ENCODE results near the gene GRM4.
"Not testable (repeated sequence)": the region's sequence is repeated elsewhere in the genome, so short reads cannot be mapped to it uniquely, and the experiment has no call there.

Gene GRM4

DNA sequence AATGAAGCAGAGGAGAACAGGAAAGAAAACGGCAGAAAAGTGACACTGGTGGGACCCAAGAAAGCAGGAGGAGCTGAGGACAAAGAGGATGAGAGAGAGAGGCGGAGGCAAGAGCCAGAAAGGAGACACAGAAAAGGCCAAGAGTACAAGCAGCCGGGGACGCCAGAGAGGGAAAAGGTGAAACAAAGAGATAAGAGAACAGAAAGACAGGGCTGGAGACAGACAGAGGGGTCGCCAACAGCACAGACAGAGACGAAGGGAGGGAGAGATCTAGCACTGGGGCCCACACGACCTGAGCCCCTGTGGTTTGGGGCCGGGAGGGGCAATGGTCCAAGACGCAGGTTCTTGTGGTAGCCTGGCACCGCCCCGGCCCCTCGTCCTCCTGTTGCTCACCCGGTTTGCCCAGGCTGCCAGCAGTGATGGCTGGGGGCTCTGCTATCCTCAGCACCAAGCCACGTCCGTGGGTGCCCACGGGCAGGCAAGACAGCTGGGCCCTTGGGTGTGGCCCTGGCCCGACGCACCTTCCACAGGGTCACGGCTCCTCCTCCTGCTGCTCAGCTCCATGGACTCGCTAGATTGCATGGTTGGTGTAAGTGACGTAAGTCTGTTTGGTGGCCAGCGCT, 123.5 kb downstream of the GRM4 start:
- no peak for DNase-seq (ENCODE audit: low read depth in 3 of 3)

DNA sequence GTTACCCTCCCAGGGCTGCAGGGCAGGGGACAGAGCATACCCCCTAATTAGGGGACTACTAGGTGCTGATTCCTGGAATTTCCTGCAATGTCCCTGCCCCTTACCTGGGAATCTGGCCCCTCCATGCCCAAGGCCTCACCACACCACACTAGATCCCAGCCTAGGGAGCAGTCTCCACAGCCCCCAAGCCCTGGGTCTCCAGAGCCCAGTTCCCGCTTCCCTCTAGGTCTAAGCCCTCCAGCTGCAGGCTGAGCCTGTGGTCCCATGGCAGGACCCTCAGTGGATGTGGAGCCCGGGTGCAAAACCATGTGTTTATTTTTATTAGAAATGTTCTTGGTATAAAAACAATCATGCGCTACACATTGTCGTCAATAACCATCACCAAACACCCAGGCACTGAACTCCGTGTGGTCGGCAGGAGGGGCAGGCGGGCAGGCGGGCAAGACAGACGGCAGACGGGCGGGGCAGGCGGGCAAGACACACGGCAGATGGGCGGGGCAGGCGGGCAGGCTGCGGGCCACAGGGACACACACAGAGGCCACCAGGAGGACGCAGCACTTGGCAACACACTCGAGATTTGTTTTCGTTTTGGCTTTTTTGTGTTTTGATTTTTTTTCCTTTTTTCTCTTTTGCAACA, 124.2 kb downstream of the GRM4 start:
- no peak for DNase-seq (ENCODE audit: low read depth in 3 of 3)

DNA sequence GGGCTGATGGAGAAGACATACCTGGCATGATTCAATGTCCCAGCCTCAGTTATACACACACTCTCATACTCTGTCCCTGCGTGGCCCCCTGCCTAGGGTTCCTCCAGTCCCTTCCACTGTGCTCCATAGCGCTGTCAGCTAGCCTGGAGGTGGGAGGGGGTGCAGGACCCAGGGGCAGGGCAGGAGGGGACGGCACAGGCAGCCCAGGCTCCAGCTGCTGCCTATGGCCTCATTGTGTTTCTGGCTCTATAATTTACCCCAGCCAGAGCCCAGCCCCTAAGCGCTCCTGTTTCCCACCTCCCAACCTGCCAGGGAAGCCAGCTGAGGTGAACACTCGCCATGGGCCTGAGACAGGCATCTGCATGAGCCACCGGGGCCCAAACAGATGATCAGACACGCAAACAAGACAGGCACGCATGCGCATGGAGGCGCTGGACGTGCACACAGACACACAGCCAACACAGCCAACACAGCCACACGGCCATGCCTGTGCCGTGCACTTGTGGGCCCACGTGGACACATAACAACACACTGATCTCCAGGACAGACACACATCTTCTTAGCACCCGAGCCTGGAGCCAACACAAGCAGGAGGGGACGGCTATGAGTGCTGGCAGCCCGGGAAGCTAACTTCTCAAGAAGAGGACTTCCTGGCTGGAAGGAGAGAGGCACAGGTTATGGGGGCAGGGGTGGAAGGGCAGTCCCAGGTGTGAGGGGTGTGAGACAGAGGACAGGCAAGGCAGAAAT, 124.9 kb downstream of the GRM4 start:
- no peak for DNase-seq (ENCODE audit: low read depth in 3 of 3)

DNA sequence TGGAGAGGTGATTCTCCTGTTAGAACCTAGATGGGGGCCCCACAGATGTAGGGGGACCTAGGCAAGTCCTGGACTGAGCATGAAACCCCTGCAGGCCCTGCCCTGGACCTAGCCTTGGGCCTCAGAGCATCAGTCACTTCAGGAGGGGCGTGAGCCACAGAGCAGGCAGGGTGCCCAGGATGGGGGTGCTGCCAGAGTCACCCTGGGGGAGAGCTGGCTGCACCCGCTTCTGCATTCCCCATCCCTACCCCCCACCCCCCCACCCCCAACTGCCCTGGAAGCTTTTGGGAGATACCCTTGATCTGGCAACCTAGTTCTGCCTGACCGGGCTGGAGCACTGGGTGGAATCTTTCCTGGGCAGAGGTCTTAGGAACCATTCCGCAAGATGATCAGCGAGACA, 125.6 kb downstream of the GRM4 start:
- DNase-seq (ENCODE audit: low read depth in 3 of 3): no peak

DNA sequence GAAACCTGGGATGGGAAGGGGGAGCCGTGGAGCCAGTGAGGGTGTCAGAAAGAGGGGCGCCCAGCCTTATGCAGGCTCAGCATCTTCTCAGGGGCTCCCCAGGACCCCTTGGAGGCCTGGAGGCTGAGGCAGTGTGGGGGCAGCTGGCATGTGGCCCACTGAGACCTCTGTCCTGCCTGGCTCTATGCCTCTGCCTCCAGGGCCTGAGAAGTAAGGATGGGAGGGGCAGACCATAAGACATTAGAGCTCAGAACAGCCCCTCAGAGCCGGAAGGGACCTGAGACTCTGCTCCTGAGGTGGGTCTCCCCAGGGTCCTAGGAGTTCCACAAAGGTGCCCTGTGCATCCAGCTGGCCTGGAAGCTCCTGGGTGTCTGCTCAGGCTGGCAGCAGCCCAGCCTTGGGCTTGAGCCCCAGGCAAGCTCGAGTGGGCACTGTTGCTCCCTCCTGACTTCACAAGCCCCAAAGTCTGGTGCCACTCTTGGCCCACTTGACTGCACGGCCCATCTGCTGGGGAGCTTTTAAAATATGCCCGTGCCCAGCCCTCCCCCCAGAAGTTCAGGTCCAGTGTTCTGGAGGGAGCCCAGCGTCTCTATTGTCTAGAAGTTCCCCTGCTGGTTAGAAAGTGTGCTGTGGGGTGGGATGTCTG, 126.8 kb downstream of the GRM4 start:
- DNase-seq (ENCODE audit: low read depth in 3 of 3): no peak

DNA sequence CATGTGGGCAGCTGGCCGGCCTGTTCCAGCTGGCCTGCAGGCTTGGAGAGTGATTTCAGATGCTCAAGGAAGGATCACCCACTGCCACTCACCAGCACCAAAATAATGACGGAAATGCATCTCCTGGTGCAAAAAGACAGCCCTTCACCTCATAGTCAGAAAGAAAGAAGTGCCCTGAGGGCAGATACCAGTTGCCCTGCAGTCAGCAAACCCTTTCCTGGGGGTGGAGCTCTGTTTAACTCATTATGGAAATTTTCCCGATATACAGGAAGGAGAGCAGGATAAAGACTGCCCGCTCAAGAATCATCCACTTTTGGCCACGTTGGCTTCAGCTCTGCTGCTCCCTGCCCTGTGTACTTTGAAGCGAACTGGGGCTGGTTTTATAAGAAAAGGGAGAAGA, 127.9 kb downstream of the GRM4 start:
- DNase-seq (ENCODE audit: low read depth in 3 of 3): no peak

DNA sequence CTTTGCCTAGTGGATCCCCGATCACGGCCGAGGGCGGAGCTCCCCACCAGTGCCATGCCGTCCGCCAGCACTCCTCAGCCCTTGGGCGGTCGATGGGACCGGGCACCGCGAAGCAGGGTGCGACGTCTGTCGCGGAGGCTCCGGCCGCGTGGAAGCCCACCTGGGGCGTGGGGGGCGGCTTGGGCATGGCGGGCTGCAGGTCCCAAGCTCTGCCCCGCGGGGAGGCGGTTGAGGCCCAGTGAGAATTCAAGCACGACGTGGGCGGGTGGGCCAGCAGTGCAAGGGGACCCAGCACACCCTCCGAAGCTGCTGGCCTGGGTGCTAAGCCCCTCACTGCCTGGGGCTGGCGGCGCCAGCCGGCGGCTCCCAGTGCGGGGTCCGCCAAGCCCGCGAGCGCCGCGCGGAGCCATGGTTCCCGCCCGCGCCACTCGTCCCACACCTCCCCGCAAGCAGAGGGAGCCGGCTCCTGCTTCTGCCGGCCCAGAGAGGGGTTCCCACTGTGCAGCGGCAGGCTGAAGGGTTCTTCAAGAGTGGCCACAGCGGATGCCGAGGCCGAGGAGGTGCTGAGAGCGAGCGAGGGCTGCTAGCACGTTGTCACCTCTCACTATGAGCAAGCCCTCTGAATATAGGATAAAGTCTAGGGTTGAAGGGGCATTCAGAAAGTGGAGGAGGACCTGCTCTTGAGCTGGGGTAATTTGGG, 128.6 kb downstream of the GRM4 start:
- no peak for DNase-seq (ENCODE audit: low read depth in 3 of 3)

DNA sequence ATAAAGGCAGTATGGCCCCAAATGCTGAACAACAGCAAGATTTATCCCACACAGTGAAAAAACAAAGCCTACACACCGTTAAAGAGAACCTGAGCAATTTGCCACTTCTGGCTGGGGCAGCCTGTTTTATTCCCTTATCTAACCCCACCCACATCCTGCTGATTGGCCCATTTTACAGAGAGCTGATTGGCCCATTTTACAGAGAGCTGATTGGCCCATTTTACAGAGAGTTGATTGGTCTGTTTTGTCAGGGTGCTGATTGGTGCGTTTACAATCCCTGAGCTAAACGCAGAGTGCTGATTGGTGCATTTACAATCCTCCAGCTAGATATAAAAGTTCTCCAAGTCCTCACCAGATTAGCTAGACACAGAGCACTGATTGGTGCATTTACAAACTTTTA, 129.3 kb downstream of the GRM4 start:
- not testable (repeated sequence) for DNase-seq (ENCODE audit: low read depth in 3 of 3)

DNA sequence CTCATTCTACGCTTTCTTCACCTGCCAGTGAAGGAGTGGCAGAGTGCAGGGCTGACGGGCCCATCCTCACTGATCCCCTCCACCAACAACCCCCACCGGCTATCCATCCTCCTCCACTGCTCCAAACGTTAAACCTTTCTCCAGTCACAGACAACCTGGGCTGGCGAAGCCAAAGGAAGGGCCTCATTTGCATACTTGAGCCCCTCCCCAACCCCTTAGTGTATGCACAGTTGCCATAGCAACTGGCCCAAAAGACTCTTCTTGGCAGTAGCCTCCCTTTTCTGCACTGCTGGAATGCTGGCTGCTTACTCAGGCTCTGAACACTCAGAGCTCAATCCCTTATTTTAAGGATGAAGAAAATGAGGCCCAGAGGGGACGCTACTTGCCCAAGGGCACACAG, 130.3 kb downstream of the GRM4 start:
- no peak for DNase-seq (ENCODE audit: low read depth in 3 of 3)

DNA sequence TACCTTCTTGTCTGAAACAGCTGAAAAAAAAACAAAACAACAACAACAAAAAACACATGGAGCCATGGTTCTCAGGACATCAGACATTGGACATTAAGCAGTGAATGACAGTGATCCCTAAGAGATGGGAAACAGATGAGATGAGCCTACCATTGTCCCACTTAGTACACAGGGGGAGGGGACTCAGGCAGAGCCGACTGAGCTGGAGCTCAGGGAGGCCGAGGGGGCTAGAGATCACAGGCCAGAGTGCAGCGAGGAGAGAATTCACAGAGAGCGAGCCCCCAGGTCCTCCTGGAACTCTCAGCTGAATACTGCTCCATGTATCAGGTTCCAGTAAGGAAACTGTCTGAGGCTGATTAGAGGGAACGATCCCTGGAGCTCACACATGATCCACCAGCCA, 134.6 kb downstream of the GRM4 start:
- no peak for DNase-seq (ENCODE audit: low read depth in 3 of 3)

DNA sequence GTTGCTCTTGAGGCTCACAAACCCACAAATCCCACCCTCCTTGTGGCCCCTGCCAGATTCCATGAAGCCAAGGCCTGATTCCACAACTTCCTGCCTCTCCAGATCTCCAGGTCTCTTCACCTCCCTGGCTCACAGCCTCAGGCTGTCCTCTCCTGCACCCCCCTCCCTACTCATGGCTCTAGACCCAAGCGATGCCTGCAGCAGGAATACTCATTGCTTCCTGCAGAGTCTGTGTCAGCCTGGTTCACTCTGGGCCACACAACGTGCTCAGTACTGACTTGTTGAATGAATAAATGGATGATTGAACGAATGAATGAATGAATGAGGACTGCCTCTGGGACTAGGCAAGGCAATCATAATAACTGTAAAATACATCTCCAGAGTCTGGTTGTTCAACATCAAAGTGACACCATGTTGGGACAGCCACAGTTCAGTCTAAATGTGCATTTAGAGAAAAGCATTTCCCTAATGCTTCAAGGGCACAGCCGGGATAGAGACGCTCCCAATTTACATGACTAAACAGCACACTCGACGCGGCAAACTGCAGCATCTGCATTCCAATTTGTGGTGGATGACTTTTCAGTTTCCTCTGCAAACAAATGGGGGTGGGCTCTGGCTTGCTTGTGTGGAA, 139.9 kb downstream of the GRM4 start:
- no peak for DNase-seq (ENCODE audit: low read depth in 3 of 3)

DNA sequence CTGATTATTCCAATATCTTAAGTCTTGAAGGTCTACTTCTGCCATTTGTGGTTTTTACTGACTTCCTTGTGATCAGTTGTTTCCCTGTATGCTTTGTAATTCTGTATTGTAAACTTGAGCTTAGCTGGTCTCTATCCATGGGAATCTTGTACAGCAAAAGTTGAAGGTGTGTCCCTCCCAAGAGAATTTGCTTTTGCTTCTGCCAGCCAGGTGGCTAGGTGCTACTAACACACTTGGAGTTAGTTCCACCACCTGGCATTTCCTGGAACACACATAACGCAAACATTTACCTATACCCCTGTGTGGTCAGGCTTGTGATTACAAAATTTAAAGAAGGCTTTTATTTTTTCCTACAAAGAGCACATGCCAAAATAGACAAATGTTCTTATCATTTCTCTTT, 141.2 kb downstream of the GRM4 start:
- DNase-seq (ENCODE audit: low read depth in 3 of 3): no peak

DNA sequence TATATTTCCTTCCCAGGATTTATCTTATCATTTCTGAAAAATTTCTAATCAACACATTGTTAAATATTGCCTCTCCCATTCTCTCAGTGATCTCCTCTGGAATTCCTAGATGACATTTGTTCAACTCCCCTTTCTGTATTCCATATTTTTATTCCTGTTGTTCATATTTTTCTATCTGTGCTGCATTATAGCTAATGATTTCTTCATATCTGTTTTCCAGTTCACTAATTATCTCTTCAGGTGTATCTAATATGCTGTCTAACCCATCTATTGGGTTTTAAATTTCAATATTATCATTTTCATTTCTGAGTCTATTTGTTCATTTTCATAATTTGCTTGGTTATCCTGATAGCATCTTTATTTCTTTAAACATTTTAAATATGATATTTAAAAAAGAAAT, 141.9 kb downstream of the GRM4 start:
- DNase-seq (ENCODE audit: low read depth in 3 of 3): no peak

DNA sequence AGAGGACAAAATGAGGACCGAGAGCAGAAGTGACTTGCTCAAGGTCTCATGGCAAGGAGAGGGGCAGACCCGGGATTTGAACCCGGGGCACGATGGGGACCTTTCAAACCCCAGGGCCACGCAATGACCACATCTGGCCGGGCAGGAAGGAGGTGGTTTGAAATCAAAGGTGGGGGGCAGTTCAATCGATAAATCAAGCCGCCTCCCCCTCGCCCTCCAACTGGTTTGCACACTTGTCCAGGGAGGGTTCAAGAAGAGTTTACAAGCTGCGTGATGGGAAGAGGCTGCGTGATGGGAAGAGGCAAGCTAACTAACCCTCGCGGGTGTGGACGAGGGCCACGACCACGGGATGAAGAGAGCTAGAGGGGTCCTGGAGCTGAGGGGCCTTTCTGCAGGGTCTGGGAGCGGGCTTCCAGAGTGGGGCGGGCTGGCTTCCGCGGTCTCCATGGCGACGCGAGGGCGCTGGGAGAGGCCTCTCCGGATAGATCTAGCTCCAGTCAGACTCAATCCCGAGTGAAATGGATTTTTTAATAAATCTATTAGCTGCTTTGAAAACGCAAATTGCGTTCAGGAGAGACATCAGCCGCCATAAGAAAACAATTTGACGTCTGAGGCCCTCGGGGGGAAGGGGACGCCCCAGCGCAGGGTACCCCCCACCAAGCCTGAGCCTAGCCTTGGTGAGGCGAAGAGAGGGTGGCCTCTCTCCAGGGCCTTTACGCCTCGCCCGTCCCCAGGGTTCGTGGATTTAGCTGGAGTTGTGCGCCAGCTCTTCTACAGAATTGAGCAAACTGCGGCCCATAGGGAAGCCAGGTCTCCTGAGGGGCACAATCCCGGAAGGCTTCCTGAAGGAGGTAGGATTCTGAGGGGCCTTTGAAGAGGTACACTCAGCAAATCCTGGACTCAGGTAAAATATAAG, 143.9 kb downstream of the GRM4 start:
- no peak for DNase-seq (ENCODE audit: low read depth in 3 of 3)

DNA sequence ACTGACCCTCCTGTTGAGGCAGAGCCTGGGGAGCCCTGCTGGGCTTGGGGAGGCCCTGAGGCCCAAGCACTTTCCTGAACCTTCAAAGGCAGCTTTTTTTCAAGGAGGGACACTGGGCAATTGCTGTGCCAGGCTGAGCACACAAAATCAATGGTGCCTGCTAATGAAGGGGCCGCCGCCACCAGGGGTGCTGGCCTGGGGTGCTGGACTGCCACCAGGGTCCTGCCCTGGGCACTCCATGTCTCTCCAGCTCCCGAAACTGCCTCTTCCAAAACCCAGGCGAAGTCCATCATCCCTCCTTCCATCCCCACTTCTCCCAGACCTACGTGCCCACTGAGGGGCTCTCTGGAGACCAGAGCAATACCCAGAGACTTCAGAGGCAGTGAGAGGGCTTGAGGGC, 145.6 kb downstream of the GRM4 start:
- no peak for DNase-seq (ENCODE audit: low read depth in 3 of 3)

DNA sequence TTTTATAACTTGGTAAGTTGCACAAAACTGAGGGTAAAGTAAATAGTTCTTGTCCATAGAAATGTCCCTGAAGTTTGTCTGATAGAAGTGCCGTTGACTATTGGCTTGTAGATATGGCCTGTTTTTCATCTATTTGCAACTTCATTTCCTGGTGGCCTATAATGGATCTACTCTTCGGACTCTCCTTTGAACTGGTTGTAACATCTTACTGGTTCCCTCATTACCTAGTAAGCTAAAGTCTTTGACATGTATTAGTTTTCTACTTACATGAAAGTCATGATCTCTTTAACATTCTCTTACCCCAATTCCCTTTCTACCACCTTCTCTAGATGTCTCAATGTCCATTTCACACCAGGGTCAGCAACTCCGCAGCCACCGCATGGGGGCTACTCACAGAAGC, 146.3 kb downstream of the GRM4 start:
- no peak for DNase-seq (ENCODE audit: low read depth in 3 of 3)

DNA sequence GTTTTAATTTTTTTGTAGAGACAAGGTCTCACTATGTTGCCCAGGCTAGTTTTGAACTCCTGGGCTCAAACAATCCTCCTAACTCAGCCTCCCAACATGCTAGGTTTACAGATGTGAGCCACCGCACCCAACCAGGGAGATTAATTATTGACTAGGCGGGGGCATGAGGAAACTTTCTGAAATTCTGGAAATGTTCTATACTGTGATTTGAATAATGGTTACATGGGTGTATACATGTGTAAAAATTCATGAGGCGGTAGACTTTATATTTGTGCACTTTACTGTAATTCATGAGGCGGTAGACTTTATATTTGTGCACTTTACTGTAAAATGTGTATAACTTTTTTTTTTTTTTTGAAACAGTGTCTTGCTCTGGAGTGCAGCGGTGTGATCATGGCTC, 147.2 kb downstream of the GRM4 start:
- no peak for DNase-seq (ENCODE audit: low read depth in 3 of 3)

DNA sequence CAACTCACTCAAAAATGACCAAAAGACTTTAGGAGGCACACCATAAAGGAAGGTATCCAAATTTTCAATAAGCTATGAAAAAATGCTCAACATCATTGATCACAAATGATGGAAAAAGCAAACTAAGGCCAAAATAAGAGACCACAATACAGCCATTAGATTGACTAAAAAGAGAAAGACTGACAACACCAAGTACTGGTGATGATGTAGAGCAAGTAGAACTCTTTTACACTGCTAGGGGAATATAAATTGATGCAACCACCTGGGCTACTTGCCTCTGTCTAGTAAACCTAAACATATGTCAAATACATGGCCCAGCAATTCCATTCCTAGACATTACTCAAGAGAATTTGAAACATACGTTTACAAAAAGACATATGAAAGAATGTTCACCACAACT, 148.6 kb downstream of the GRM4 start:
- no peak for DNase-seq (ENCODE audit: low read depth in 3 of 3)

DNA sequence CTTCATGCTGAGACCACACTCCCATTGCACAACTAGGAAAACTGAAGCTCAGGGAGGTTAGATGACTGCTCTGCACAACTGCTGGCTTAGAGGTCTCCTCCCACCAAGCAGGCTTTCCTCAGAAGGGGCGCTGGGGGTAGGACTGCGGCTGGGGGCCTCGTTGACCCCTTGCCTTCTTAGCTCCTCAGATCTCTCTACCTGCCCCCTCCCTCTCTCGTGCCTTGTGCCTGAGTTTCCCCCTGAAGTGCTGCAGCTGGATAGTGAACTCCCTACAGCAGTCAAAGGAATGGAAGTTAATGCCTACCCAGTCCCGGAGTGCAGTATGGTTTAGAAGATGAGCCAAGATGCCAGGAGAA, 149.8 kb downstream of the GRM4 start:
- no peak for DNase-seq (ENCODE audit: low read depth in 3 of 3)

DNA sequence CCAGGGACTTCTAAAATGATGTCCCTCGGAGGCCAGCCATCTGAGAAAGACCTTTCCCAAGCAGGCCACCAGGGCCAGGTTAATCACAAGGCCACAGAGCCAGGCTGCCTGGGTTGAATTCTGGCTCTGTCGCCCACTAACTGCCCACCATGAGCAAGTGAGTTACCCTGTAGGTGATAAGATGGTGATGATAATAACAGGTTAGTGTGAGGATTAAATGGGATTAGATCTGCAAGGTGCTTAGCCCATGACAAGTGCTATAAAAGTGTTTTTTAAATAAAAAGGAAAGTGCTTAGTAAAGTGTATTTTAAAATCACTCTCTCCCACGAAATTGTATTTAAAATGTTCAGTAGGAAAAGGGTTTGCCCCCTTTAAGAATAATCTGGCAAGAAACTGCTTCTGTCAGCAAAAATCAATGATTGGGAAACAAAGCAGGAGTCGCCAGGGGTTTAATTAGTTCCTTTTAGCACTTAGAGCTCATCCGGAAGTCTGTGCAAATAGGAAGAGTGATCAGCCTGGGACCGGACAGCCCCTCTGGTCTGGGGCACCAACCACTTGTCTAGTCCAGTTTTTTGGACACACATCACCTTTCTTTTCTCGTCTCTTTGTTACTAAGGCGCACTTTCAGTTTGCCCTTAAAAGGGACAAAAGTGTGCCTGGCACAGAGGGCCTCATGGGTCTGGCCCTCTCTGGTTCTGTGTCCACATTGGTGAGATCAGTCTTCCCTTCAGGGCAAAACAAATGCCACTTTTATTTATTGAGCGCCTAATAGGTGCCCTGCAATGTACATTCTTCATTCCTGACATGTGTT, 150.4 kb downstream of the GRM4 start:
- DNase-seq (ENCODE audit: low read depth in 3 of 3): no peak
